Fibroblast of villous mesenchyme (primary cell): ENCODE results near the gene ATG16L2. TPM values are rescaled to one million over a fixed set of nuclear protein-coding genes. Genes with fewer than 3 reads are reported as not detected.
A peak's percentile ranks its signal among the peaks of the same experiment; 100 is the strongest.

Source experiments
- DNase-seq: peaks from one replicate; pipeline ENCODE4 v3.0.0-alpha.2; 2010; ENCODE audit warnings: low read depth
- H3K4me3 ChIP-seq: 2 replicates; pipeline ENCODE4 v1.5.1; 2011; ENCODE audit warnings: low read depth, mild to moderate bottlenecking, low read length
- total RNA-seq: library from RNA; depleted of rRNA; stranded (reverse); fragments of >200 nt; gene quantifications from 2 replicates; pipeline ENCODE4 v1.2.3, GENCODE V29; 2012
- TF ChIP-seq, protein P1 (sequence below): IDR thresholded peaks from 2 replicates; pipeline ENCODE4 v1.5.1; 2012; ENCODE audit warnings: low read depth, mild to moderate bottlenecking, low read length; ENCODE audit not compliant: insufficient read depth

Gene ATG16L2
- total RNA-seq, 1 donor: 11.2 TPM

- DNase-seq: peak; percentile 67
- TF ChIP-seq, protein P1, sequence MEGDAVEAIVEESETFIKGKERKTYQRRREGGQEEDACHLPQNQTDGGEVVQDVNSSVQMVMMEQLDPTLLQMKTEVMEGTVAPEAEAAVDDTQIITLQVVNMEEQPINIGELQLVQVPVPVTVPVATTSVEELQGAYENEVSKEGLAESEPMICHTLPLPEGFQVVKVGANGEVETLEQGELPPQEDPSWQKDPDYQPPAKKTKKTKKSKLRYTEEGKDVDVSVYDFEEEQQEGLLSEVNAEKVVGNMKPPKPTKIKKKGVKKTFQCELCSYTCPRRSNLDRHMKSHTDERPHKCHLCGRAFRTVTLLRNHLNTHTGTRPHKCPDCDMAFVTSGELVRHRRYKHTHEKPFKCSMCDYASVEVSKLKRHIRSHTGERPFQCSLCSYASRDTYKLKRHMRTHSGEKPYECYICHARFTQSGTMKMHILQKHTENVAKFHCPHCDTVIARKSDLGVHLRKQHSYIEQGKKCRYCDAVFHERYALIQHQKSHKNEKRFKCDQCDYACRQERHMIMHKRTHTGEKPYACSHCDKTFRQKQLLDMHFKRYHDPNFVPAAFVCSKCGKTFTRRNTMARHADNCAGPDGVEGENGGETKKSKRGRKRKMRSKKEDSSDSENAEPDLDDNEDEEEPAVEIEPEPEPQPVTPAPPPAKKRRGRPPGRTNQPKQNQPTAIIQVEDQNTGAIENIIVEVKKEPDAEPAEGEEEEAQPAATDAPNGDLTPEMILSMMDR: no peak
- no peak overlapping the region for H3K4me3 ChIP-seq
These were observed 21.9 kb downstream of the ATG16L2 start for GRCh38 chr11:72836111-72836510.

GRCh38 chr11:72838691-72839305 lies 24.6 kb downstream of the ATG16L2 start:
- H3K4me3 ChIP-seq: no peak overlapping the region
- TF ChIP-seq, protein P1: no peak
- DNase-seq: no peak

GRCh38 chr11:72840780-72841179 lies 26.6 kb downstream of the ATG16L2 start:
- TF ChIP-seq, protein P1: no peak
- H3K4me3 ChIP-seq: no peak overlapping the region
- peak; percentile 98 for DNase-seq

- TF ChIP-seq, protein P1: no peak
These were observed 27.2 kb downstream of the ATG16L2 start for GRCh38 chr11:72841397-72841796.

GRCh38 chr11:72842126-72842525 lies 27.9 kb downstream of the ATG16L2 start:
- no peak overlapping the region for H3K4me3 ChIP-seq
- DNase-seq: peak; percentile 52
- TF ChIP-seq, protein P1: no peak

More at GRCh38 chr11:72841397-72841796, 27.2 kb downstream of the ATG16L2 start:
- H3K4me3 ChIP-seq: no peak overlapping the region
- no peak for DNase-seq

- TF ChIP-seq, protein P1: no peak
- H3K4me3 ChIP-seq: no peak overlapping the region
- DNase-seq: peak; percentile 76
These were observed 28.6 kb downstream of the ATG16L2 start for GRCh38 chr11:72842653-72843330.
